ENCODE results near the gene CACNA1D.

Gene CACNA1D

GRCh38 chr3:53691349-53691748 lies 196.9 kb downstream of the CACNA1D start:
- no peak for DNase-seq (ENCODE audit: low spot score)

GRCh38 chr3:53691885-53692284 lies 197.5 kb downstream of the CACNA1D start:
- no peak for DNase-seq (ENCODE audit: low spot score)

- no peak for DNase-seq (ENCODE audit: low spot score)
Measured at GRCh38 chr3:53693451-53693850, 199.0 kb downstream of the CACNA1D start.

GRCh38 chr3:53694046-53694445 lies 199.6 kb downstream of the CACNA1D start:
- DNase-seq (ENCODE audit: low spot score): no peak

GRCh38 chr3:53694666-53695323 lies 200.4 kb downstream of the CACNA1D start:
- no peak for DNase-seq (ENCODE audit: low spot score)

GRCh38 chr3:53695324-53695690 lies 200.9 kb downstream of the CACNA1D start:
- DNase-seq (ENCODE audit: low spot score): no peak

- no peak for DNase-seq (ENCODE audit: low spot score)
Measured at GRCh38 chr3:53696401-53697172, 202.2 kb downstream of the CACNA1D start.

GRCh38 chr3:53700441-53700840 lies 206.0 kb downstream of the CACNA1D start:
- DNase-seq (ENCODE audit: low spot score): no peak

GRCh38 chr3:53702776-53703530 lies 208.5 kb downstream of the CACNA1D start:
- no peak for DNase-seq (ENCODE audit: low spot score)

- no peak for DNase-seq (ENCODE audit: low spot score)
Measured at GRCh38 chr3:53703630-53704362, 209.4 kb downstream of the CACNA1D start.

- DNase-seq (ENCODE audit: low spot score): no peak
Measured at GRCh38 chr3:53704363-53704725, 209.9 kb downstream of the CACNA1D start.

- DNase-seq (ENCODE audit: low spot score): no peak
Measured at GRCh38 chr3:53705024-53705745, 210.8 kb downstream of the CACNA1D start.

- DNase-seq (ENCODE audit: low spot score): no peak
Measured at GRCh38 chr3:53705774-53706173, 211.4 kb downstream of the CACNA1D start.

- no peak for DNase-seq (ENCODE audit: low spot score)
Measured at GRCh38 chr3:53707222-53707621, 212.8 kb downstream of the CACNA1D start.

GRCh38 chr3:53708001-53708621 lies 213.7 kb downstream of the CACNA1D start:
- DNase-seq (ENCODE audit: low spot score): no peak

- no peak for DNase-seq (ENCODE audit: low spot score)
Measured at GRCh38 chr3:53709256-53709655, 214.8 kb downstream of the CACNA1D start.

- peak; percentile 19 for DNase-seq (ENCODE audit: low spot score)
Measured at GRCh38 chr3:53709860-53710674, 215.7 kb downstream of the CACNA1D start.

- DNase-seq (ENCODE audit: low spot score): no peak
Measured at GRCh38 chr3:53711387-53711786, 217.0 kb downstream of the CACNA1D start.

- no peak for DNase-seq (ENCODE audit: low spot score)
Measured at GRCh38 chr3:53712817-53713388, 218.5 kb downstream of the CACNA1D start.

- DNase-seq (ENCODE audit: low spot score): no peak
Measured at GRCh38 chr3:53713626-53714025, 219.2 kb downstream of the CACNA1D start.

Data from hematopoietic multipotent progenitor cell treated with erythropoietin and hydrocortisone succinate and interleukin-3 and kit ligand, for 17 days (in vitro differentiated cells).